ENCODE measurements around the gene SPSB4.

DNA sequence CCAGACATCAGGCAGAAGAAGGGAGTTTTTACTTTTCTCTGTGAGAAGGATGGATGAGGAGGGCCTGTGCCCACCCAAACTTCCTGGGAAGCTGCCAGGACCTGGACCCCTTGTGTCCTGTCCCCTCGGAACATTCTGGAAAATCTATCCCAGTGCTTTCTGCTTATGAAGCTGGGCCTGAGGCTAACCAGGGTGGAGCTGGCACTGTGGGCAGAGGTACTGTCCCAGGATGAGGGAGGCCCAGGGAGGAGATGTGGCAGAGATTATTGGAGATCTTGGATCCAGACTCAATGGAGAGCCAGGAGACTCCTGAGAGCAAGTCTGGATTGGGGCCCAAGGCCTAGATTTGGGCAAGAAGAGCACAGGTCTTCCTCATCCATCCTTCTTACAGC is 44.4 kb downstream of the SPSB4 start:
- TF ChIP-seq CTCF (IDR thresholded peaks at IDR 0.05), result no peak
- TF ChIP-seq POLR2A (IDR thresholded peaks at IDR 0.05), result no peak
